ENCODE data around the gene GRIN2A. TPM values are rescaled to one million over a fixed set of nuclear protein-coding genes. Genes with fewer than 3 reads are reported as not detected.

GRIN2A gene
- total RNA-seq, 4 donors from 2014 or later = 0.13 to 1.2 (median 0.30) TPM

DNA sequence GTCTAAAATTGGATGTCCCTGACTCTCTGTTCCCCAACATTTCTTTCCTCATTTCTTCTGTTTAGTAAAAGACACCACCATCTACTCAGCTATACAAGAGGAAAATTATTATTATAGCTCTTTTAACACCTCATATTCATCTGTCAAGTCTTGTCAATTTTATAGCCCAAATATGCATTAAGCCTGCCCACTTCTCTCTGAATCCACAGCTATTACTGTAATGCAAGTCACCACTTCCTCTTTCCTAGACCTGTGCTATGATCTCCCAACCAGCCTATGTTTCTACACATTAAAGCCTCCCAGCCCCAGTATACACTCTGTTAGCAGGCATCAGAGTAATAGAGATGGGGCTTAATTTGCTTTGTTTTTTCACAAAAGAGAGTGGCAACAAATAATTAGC lies 252.9 kb downstream of the GRIN2A start:
- DNase-seq (ENCODE audit: low spot score) = no peak
- TF ChIP-seq CTCF (IDR thresholded peaks at IDR 0.05) = no peak
- ATAC-seq (ENCODE audit: low FRiP score) = no peak

- no peak for ATAC-seq (ENCODE audit: low FRiP score)
- TF ChIP-seq CTCF (IDR thresholded peaks at IDR 0.05) = no peak
- no peak for DNase-seq (ENCODE audit: low spot score)
Measured at GRCh38 chr16:9922441-9922840, 259.8 kb downstream of the GRIN2A start.

DNA sequence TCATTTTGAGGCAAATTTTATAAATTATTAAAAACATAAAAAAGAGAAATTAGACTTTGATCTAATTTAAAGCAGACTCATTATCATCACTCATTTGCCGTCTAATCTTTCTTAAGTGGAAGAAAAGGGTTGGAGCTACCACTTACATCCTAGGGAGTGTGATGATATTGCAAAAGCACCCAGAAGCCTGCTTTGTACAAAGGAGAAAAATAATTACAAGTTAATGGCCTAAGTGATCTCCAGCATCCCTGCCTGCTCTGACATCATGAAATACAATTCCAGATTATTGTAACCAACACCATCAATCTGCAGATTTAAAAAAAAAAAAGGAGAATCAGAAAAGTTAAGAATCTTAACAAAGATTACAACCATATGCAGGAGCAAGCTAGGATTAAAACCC lies 260.2 kb downstream of the GRIN2A start:
- no peak for DNase-seq (ENCODE audit: low spot score)
- no peak for ATAC-seq (ENCODE audit: low FRiP score)
- TF ChIP-seq CTCF (IDR thresholded peaks at IDR 0.05) = no peak

DNA sequence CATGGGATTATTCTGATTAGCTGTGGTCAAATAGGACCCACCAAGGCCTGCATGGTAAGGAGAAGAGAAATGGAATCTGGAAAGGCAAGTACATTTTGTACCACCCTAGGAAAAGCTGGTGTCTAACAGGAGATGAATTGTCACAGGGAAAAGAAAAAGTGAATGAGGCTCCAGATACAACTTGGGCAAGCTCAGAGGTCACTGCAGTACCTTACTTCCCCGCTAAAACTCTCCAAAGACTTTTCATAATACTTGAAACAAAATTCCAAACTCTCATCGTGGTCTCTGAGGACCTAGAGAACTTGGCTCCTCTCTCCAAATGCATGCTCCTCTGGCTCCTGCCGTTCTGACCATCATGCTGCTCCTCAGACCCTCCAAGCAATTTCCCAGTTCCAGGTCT lies 262.8 kb downstream of the GRIN2A start:
- ATAC-seq (ENCODE audit: low FRiP score) = no peak
- TF ChIP-seq CTCF (IDR thresholded peaks at IDR 0.05) = no peak
- DNase-seq (ENCODE audit: low spot score) = no peak

DNA sequence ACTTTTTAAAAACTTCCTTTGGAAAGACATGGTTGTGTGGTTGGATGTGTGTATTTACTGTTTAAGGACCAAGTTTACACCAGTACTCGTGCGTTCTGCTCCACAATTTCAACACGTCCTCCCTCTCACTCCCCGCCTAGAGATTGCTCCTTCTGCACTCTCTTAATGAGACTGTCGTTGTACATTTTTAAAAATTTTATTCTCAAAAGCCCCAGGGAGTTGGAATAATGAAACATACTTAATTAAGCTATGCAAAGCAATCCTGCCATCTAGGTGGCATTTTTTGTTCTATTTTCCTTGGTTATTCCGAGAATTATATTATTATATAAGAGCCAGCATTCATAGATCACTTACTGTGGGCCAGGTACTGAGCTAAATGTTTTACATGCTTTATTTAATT lies 264.5 kb downstream of the GRIN2A start:
- DNase-seq (ENCODE audit: low spot score) = no peak
- ATAC-seq (ENCODE audit: low FRiP score) = no peak
- no peak for TF ChIP-seq CTCF (IDR thresholded peaks at IDR 0.05)

DNA sequence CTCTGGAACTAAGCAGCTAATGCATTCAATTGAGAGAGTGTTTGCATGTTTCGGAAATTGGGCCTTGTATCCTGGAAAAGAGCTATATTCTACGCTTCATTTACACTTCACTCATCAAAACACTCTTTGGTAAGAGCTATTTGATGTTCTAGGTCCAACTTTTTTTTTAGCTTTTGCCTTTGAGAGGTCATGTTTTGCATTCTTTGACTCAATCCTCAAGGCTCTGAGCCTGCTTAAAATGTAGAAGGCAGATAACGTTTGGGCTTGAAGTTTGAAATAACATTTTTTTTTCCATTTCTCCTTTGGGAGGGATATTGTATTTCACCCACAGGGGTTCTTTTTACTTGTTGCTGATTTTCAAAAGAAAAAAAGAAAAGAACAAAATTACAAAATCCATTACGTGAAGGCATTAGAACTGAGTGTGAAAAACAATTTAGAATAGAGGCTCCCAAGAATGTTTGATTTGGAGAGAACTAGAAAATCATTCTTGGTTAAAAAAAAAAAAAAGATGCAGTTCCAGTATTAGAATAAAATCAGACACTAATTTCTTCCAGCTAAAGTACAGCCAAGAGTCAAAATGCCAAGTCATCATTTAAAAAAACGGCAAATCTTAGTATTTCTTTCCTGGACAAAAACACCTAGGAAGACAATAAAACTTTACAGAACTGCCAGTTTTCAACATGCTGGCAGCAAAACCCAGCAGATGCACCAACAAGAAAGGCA lies 268.5 kb downstream of the GRIN2A start:
- no peak for TF ChIP-seq CTCF (IDR thresholded peaks at IDR 0.05)
- no peak for ATAC-seq (ENCODE audit: low FRiP score)
- no peak for DNase-seq (ENCODE audit: low spot score)

GRCh38 chr16:9911989-9912388 lies 270.2 kb downstream of the GRIN2A start:
- TF ChIP-seq CTCF (IDR thresholded peaks at IDR 0.05) = no peak

More at GRCh38 chr16:9911989-9912388, 270.2 kb downstream of the GRIN2A start:
- ATAC-seq (ENCODE audit: low FRiP score) = no peak
- no peak for DNase-seq (ENCODE audit: low spot score)

Measured in omental fat pad (tissue), 4 donors.